SK-N-SH treated with all-trans-retinoic acid at 6 μM for 48 hours (cell line): ENCODE results near the gene HMGCR.

Experiments
- CSDC2 ChIP-seq: fragments of 250-450 bp; sonication (Bioruptor Pico); IDR thresholded peaks from 2 replicates; pipeline ENCODE4 v1.5.0; 2020; ENCODE audit warnings: mild to moderate bottlenecking, moderate library complexity
- CSRNP3 ChIP-seq: fragments of 250-450 bp; sonication (Bioruptor Pico); IDR thresholded peaks from 2 replicates; pipeline ENCODE4 v1.5.1; 2021; ENCODE audit warnings: mild to moderate bottlenecking, moderate library complexity
- ISL1 ChIP-seq: fragments of 250-450 bp; sonication (Bioruptor Pico); IDR thresholded peaks from 2 replicates; pipeline ENCODE4 v2.1.2; 2022; ENCODE audit warnings: mild to moderate bottlenecking, moderate library complexity
- PPARA ChIP-seq: fragments of 250-450 bp; sonication (Bioruptor Pico); IDR thresholded peaks from 2 replicates; pipeline ENCODE4 v1.5.0; 2020; ENCODE audit warnings: mild to moderate bottlenecking, borderline replicate concordance
- ZC3H10 ChIP-seq: fragments of 250-450 bp; sonication (Bioruptor Pico); IDR thresholded peaks from 2 replicates; pipeline ENCODE4 v1.5.1; 2021; ENCODE audit warnings: mild to moderate bottlenecking, moderate library complexity
- ZFP30 ChIP-seq: fragments of 450-650 bp; formaldehyde crosslinking; IDR thresholded peaks from 2 replicates; pipeline ENCODE4 v1.5.0; 2022; ENCODE audit warnings: mild to moderate bottlenecking, moderate library complexity

- no peak for TF ChIP-seq CSDC2
- no peak for TF ChIP-seq ISL1 (CRISPR knock-in tag)
- TF ChIP-seq ZFP30 (CRISPR knock-in tag): no peak
- no peak for TF ChIP-seq ZC3H10
- no peak for TF ChIP-seq CSRNP3 (CRISPR knock-in tag)
- no peak for TF ChIP-seq PPARA (CRISPR knock-in tag)
These were observed 26.9 kb downstream of the HMGCR start for GRCh38 chr5:75363726-75364495.
